GM21619 (cell line): ENCODE measurements around the gene IL4.
A peak's percentile ranks its signal among the peaks of the same experiment; 100 is the strongest.

Experiments used
- ATAC-seq: cut with Tn5 transposase; IDR thresholded peaks from one replicate; pipeline ENCODE4 v1.9.1; 2021; ENCODE audit not compliant: unreplicated experiment

Gene IL4

DNA sequence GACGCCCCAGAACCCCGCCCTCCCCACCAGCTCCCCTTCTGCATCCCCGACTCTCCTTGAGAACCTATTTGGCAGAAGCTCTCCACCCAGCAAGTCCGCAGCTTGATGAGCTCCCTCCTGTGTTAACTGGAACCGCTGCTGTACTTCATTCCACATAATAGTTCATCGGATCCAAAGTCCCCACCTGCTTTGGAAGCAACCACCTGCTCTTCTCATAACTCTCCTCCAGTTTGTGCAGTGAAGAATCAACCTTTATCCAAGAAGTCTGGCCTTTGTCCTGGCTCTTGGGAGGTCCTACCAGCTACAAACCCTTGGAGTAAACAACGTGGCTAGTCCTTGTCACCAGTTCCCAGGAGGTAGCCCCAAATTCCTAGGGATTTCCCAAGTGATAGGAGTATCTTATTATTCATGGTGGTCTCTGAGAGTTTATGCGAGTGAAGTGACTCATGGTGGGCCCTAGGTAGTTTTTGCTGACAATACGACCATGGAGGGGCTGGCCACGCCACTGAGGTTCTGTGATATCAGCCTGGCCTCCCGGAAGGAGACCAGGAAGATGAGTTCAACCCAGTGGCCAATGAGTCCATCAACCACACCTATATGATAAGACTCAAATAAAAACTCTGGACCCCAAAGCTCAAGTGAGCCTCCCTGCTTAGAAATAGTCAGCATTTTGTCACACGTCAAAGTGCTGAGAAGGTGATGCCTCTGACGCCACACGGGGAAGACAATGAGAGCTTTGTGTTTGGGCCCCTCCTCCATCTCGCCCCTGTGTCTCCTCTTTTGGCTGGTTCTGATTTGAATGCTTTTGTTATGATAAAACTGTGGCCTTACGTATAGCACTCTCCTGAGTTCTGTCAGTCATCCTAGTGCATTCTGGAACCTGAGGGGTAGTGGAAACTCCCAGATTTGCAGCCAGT is 3.6 kb upstream of the IL4 start:
- ATAC-seq, result no peak

DNA sequence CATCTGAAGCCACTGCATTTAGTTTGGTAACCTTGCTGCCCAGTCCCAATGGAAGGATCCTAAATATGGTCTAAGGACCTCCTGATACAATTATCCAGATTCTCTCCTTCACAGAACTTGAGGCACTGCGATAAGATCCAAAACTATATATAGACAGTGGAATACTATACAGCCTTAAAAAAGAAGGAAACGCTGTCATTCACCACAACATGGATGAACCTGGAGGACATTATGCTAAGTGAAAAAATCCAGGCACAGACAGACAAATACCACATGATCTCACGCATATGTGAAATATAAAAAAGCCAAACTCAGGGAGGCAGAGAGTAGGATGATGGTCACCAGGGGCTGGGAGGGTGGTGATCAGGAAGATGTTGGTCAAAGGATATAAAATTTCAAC is 2.8 kb upstream of the IL4 start:
- no peak for ATAC-seq

DNA sequence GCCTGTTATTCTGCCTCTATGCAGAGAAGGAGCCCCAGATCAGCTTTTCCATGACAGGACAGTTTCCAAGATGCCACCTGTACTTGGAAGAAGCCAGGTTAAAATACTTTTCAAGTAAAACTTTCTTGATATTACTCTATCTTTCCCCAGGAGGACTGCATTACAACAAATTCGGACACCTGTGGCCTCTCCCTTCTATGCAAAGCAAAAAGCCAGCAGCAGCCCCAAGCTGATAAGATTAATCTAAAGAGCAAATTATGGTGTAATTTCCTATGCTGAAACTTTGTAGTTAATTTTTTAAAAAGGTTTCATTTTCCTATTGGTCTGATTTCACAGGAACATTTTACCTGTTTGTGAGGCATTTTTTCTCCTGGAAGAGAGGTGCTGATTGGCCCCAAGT is 301 bp upstream of the IL4 start:
- ATAC-seq, result no peak

DNA sequence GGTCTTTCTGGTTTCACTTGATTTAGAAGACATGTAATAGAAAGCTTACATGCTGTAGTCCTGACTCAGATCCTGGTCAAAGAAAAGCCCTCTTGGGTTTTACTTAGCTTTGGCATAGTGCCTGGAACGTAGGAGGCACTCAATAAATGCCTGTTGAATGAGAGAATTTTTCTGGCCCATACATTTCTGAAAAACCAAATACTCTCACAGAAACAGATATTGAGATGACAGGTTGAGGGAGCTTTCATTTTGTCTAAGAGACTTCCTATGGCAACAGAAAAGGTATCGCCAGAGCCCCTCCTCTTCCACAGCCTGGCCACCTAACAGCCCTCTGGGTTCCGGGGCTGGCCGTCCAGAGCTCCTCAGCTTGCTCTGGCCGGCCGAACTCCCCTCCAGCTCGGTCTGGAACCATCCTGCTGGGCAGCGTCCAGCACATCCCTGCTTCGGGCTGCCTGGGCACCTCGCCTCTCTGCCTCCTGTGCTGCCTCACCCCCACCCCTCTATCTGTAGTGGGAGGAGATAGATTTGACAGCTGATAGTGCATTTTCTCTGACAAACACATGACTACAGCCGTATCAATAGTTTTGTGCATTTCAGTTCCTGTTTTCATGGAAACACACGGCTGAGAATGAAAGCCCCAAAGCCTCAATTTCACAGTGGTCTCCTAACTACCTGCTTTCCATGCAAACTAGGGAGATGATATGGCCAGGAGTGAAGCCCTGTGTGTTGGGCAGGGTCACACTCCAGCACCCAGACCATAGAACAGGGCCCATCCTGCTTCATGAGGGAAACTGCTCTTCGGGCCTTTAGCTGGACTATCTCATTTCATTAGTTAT is 1.1 kb downstream of the IL4 start:
- ATAC-seq, result peak; percentile 74

DNA sequence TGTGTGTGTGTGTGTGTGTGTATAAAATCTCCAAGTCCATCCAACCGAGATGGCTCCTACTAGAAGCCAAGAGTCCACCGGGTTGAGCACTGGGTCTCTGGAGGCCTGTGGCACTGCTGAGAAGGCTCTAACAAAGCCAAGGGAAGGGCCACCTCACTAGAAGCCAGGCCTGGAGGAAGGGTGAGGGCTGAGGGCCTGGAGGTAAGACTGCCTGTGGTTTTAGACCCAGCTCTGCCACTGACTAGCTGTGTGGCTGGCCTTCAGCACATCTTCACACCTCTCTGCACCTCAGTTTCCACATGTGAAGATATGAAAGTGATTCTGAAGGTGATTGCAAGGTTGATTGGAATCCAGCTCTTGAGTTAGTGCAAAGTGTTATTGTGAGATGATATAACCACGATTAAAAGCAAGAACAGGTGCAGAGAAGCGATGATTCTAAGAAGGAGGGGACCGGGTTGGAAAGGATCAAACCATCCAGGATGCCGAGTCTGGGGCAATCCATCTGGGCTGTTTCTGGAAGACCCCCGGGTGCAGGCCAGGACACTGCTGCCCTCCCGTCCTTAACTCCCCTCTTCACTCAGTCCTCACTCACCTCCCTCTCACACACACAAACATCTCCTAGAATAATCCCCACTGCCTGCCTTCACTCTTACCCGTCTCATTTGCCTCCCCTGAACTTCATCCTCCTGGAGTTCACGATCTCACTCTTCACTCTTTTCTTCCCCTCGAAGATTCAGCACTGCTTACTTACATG is 2.3 kb downstream of the IL4 start:
- ATAC-seq, result no peak

DNA sequence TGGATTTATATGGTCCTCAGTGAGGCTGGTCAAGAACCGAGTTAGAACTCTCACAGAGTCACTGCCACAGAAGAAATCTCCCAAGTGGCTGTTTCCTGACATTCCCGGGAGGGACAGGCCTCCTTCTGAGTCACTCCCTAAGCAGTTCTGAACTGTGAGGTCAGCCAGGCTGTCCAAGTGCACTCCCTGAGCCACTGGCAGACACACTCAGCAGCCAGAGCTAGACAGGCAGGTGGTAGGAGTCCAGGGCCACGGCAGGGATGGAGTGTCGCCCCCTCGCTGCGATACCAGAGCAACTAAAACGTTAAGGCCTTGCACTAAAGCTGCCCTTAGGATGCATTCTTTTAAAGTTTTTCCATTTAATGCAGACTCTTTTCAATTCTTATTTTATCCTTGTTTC is 3.4 kb downstream of the IL4 start:
- no peak for ATAC-seq

DNA sequence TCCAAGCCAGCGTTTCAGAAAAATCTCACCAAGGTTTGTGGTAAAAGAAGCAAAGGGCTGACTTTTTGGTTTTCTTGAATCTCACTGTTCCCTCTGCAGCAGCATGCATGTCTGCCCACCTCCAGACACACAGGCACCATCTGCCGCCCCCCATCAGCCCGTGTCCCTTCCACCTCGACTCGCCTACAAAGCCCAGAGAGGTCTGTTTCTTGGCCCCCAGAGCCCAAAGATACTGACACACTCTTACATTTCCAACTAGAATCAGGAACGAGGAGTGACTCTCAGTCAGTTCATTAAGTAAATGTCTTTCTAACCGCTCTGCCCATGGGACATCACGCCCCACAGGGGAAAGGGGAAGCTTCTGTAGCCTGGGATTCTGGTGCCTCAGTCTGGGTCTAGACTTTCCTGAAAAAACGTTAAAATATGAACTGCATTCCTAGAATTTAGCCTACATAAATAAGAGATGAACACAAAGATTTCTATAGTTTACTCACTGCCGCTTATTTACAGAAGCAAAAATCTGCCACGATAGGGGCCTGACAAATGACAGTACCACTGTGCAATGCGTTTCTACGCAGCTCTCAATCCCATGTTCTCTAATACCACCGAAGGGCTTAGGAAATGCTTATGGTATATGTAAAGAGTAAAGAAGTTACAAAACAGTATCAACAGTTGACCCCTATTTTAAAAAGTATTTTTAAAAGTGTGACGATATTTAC is 4.1 kb downstream of the IL4 start:
- no peak for ATAC-seq

DNA sequence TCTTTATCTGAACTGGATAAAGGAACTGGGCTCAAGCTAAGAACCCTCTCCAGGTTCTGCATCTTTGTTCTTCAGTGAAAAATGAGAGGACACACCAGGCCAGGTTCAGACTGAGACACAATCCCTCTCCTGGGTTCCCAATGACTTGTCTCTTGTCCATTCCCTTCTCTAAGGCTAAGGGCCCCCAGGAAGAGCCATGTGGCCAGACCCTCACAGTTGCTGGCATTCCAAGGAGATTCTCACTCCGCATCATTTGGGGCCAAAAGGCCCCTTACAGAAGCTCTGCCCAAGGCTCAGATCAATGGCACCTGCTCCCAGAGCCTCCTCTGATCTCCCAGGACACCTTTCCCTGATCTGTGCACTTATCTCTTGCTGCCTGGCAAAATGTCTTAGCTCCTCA is 4.9 kb downstream of the IL4 start:
- ATAC-seq, result no peak

DNA sequence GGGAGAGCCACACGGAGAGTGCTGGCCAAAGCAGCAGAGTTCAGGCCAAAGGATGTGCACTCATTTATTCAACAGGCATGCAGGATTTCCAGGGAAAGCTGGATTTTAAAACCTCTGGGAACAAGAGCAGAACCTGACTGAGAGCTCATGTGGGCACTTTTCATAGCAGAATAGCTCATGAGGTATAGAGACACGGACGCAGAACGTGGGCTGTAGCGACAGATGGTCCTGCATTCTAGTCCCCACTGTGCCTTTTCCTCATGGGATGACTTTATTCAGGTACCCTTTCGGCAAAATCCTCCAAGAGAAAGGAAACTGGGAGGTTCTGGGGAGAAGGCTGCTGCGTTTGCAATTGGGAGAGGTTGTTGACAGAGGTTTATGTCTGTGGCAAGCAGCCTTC is 5.4 kb downstream of the IL4 start:
- ATAC-seq, result no peak

DNA sequence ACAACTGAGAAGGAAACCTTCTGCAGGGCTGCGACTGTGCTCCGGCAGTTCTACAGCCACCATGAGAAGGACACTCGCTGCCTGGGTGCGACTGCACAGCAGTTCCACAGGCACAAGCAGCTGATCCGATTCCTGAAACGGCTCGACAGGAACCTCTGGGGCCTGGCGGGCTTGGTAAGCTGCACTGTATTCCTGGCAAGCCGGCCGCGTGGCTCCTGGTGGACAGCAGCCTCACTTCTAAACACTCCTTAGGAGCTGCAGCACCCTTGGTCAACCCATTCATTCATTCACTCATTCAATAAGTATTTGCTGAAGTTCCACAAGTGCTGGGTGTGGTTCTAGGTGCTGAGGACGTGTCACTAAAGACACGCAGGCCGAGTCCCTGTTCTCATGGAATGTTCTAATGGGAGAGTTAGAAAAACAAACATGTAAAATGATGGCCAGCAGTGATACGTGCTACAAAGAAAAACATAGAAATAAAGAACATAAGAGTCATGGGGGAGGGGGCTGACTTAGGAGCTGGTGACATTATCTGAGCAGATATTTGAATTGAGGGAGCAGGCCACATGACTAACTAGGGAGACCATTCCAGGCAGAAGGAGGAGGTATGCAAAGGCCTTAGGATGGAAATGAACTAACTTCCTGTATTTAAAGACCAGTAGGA is 6.1 kb downstream of the IL4 start:
- no peak for ATAC-seq

DNA sequence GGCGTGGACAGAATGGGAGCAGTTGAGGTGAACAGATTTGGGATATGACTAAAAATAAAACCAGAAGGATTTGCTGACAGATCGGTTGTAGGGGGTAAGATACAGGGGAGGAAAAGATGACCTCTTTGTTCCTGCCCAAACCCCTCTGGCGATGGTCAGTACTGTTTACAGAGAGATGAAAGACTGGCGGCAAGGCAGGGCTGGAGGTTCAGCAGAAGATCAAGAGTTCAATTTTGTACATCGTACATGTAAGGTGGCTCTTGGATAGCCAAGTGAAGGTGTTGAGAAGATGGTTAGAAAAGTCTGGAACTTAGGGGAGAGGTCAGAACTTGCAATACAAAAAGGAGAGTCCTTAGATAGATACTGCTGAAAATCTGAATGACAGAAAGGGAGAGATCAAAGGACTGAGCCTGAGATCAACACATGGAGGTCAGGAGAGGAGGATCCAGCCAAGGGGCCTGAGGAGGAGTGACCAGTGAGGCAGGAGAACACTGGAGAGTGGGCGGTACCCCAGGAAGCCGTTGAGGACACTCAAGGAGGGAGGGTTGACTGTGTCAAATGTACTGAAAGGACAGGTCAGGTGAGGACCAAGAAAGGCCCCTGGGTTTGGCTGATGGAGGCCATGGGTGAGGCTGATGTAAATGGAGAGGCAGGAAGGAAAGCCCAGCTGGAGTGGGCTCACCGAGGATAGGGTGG is 7.1 kb downstream of the IL4 start:
- ATAC-seq, result no peak

DNA sequence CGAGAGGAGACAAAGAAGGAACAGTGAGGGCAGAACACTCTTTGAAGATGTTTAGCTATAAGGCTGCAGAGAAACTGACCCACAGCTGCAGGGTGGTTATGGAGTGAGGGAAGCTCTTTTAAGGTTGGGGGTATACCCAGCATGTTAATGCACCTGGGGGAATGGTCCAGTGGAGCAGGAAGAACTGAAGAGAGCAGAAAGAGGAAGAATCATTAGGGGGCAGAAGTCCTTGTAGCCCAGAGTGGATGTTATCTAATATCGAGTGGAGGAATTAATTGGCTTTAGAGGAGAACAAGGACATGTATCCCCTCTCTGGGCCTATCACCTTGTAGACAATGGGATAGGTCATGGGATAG is 7.7 kb downstream of the IL4 start:
- no peak for ATAC-seq

DNA sequence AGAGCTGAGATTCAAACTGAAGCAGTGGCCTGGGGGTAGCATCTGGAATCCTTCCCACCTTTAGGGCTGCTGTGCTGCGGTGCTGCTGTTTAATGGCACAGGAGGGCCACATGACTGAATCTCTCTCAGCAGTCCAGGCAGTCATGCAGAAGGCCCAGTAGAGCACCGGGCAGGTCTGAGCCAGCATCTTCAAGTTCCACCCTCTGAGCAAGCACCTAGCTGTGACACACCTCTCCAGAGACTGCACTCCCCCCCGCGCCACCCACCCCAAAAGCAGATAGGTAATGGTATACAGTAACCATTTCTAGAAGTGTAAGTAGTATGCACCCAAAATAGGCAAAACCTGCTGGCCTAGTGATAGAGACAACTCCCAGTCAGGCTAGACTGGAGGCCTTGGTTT is 8.2 kb downstream of the IL4 start:
- no peak for ATAC-seq

DNA sequence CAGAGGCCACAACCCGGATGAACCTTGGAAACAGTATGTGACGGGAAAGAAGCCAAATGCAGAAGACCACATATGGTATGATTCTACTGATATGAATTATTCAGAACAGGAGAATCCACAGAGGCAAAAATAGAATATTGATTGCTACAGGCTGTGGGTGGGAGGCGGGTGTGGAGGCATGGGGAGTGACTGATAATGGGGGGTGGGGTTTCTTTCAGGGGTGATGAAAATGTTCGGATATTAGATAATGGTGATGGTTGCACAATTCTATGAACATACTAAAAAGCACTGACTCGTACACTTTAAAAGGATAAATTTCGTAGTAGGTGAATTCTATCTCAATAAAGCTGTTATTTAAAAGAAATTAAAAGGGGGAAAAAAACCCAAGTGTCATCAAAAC is 10.7 kb downstream of the IL4 start:
- no peak for ATAC-seq

DNA sequence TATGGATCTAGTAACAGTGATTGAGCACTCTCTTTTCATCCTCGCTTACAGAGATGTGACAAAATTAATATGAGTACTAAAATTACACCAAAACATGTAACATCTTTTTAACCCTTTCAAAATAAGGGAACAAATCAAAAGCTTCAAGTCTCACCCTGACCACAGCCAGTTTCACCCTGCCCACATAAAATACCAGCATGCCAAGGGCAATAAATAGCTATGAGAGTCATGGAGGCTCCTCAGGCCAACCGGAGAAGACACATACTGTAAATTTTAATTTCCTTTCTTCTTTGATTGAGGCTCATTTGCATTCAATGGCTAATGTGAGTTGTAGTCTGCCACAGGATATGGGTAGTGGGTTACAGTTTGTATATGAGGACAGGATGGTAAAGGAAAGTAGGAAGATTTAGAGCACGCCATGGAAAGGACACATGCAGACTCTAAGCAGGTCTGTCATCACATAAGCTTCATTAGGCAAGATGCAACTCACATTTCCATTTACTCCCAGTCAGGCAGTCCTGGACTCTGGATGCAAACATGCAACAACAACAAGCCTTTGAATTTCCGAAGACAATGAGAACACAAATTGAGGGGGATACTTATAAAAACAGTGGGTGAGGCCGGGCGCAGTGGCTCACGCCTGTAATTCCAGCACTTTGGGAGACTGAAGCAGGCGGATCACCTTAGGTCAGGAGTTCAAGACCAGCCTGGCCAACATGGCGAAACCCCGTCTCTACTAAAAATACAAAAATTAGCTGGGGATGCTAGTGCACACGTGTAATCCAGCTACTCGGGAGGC is 11.3 kb downstream of the IL4 start:
- ATAC-seq, result no peak

DNA sequence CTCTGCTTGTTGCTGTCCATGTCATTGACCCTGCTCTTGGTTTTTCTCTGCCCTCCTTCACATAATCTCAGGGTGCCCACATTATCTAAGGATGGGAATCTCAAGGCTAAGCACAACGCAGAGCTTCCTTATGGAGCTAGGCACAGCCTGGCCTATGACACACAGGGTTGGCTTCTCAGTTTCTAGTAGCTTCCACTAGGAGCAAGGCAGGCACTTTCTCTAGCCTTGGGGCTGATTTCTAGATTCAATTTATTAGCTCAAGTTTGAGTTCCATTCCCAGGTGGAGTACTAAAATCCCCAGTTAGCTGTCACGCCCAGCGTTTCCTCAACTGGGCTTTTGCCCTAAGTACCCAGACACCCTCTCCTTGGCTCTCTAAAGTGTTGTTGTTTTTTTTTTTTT is 12.4 kb downstream of the IL4 start:
- no peak for ATAC-seq

DNA sequence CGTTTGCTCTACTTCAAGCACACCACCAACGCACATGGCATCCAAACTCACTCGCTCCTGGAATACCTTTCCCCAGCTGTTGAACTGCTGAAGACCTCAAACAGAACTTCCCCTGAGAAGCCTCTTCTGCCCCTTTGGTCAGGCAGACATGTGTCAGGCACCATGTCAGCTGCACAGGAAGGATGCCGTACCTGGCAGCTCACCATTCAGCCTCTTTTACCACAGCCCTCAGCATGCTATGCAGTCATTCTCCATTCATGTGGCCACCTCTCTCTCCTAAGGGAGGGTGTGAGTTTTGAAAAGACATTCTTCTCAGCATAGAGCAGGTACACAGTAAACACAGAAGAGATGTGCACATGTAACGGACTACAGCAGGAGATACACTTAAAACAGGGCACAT is 14.2 kb downstream of the IL4 start:
- no peak for ATAC-seq

DNA sequence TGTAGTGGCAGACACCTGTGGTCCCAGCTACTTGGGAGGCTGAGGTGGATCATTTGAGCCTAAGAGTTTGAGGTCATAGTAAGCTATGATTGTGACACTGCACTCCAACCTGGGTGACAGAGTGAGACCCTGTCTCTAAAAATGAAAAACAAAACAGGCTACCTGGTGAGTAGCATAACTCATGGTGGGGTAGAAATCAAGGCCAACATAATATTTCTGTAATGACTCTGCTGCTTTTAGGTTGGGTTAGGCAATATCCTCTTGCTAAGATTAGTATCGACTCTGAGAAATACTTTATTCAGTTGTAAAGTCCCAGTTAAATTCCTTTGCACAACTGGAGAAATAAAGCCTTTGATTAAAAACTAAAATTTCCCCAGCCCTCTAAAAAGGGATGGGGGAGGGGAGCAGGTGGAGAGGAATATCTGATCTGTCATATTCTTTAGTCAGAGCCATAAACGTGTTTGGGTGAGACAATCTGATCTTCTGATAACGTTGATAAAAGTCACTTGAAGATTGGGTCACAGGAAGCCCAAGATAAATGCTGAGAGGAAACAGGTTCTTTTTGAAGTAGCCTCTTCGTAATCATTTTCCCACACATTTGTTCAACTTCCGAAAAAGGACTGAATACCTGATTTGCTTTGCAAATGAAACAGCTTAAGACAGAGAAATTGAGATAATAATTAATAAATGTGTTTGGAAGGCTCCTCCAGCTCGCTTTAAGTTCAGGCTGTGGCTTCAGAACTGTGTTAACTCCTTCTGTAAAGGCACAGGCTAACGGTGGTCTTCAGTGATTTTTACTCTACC is 14.9 kb downstream of the IL4 start:
- ATAC-seq, result peak; percentile 63
